OCI-LY1 (cell line): ENCODE results near the gene CAMLG.

ENCODE experiments used
- EZH2 ChIP-seq: fragments of 200-600 bp; sonication (generic), shearing (Covaris generic); IDR thresholded peaks from 2 replicates; pipeline ENCODE4 v1.8.0; 2017; ENCODE audit warnings: borderline replicate concordance, mixed run types, mild to moderate bottlenecking, antibody characterized with exemption, low read length, moderate library complexity, mixed read lengths
- TF ChIP-seq, protein P1 (sequence below): fragments of 200-600 bp; sonication (generic), shearing (Covaris generic); IDR thresholded peaks from 2 replicates; pipeline ENCODE4 v1.5.1; 2017; ENCODE audit warnings: mild to moderate bottlenecking, antibody characterized with exemption, low read length, moderate library complexity, mixed read lengths

DNA sequence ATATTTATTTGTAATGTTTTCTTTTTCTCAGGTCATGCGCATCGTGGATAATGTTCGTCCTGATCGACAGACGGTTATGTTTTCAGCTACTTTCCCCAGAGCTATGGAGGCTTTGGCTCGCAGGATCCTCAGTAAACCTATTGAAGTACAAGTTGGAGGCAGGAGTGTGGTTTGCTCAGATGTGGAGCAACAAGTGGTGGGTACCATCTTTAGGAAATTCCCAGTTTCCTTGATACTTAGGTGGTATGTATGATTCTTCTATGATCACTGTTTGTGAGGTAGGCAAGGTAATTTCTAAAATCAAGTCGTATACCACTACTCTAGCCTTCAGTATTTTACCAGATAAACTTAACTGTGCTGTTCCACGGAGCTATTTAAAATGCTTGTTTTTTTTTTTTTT lies 56.5 kb downstream of the CAMLG start:
- TF ChIP-seq, protein P1, sequence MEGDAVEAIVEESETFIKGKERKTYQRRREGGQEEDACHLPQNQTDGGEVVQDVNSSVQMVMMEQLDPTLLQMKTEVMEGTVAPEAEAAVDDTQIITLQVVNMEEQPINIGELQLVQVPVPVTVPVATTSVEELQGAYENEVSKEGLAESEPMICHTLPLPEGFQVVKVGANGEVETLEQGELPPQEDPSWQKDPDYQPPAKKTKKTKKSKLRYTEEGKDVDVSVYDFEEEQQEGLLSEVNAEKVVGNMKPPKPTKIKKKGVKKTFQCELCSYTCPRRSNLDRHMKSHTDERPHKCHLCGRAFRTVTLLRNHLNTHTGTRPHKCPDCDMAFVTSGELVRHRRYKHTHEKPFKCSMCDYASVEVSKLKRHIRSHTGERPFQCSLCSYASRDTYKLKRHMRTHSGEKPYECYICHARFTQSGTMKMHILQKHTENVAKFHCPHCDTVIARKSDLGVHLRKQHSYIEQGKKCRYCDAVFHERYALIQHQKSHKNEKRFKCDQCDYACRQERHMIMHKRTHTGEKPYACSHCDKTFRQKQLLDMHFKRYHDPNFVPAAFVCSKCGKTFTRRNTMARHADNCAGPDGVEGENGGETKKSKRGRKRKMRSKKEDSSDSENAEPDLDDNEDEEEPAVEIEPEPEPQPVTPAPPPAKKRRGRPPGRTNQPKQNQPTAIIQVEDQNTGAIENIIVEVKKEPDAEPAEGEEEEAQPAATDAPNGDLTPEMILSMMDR, result no peak
- no peak for TF ChIP-seq EZH2
